Fibroblast of lung (primary cell): Measurements from ENCODE around the gene OR6B2. TPM values are rescaled to one million over a fixed set of nuclear protein-coding genes. Genes with fewer than 3 reads are reported as not detected.
"Not testable (repeated sequence)": the region's sequence is repeated elsewhere in the genome, so short reads cannot be mapped to it uniquely, and the experiment has no call there.

Source experiments
- DNase-seq, 2 donors: peaks; one replicate each; pipeline versions ENCODE4 v3.0.0 to v3.0.0-alpha.2; 2010; ENCODE audit warnings: low read depth in 2 of 2
- H2AFZ ChIP-seq: 2 replicates; pipeline ENCODE4 v1.5.1; 2012; ENCODE audit warnings: low read length, control low read depth, inconsistent platforms
- H3K27ac ChIP-seq: 2 replicates; pipeline ENCODE4 v1.5.1; 2011; ENCODE audit warnings: low read length, control low read depth; ENCODE audit not compliant: insufficient read depth
- H3K27me3 ChIP-seq: 2 replicates; pipeline ENCODE4 v1.5.1; 2011; ENCODE audit warnings: mild to moderate bottlenecking, low read length; ENCODE audit not compliant: control insufficient read depth, insufficient read depth
- H3K36me3 ChIP-seq: 2 replicates; pipeline ENCODE4 v1.5.1; 2011; ENCODE audit warnings: low read length; ENCODE audit not compliant: control insufficient read depth, insufficient read depth
- H3K4me1 ChIP-seq: 2 replicates; pipeline ENCODE4 v1.5.1; 2011; ENCODE audit warnings: low read length; ENCODE audit not compliant: control insufficient read depth, insufficient read depth; ENCODE audit errors: extremely low read depth
- H3K4me2 ChIP-seq: 2 replicates; pipeline ENCODE4 v1.5.1; 2011; ENCODE audit warnings: low read length, control low read depth; ENCODE audit not compliant: insufficient read depth; ENCODE audit errors: extremely low read depth
- H3K4me3 ChIP-seq, 4 experiments: fragments of 200-600 bp in 1 of 4; sonication (generic) in 1 of 4; replicated peaks in 1 of 4; 2 replicates each; pipeline ENCODE4 v1.5.1; 2011 to 2016; ENCODE audit warnings: low read length in 4 of 4, low read depth in 3 of 4, mild to moderate bottlenecking in 3 of 4, control low read depth in 2 of 4, inconsistent platforms in 1 of 4, mixed read lengths in 1 of 4; ENCODE audit not compliant: insufficient read depth in 1 of 4; ENCODE audit errors: control extremely low read depth in 1 of 4
- H3K79me2 ChIP-seq: 2 replicates; pipeline ENCODE4 v1.5.1; 2012; ENCODE audit warnings: mild to moderate bottlenecking, low read length, inconsistent platforms; ENCODE audit not compliant: control insufficient read depth, insufficient read depth
- H3K9ac ChIP-seq: 2 replicates; pipeline ENCODE4 v1.5.1; 2011; ENCODE audit warnings: mild to moderate bottlenecking, low read length, control low read depth; ENCODE audit not compliant: insufficient read depth
- H3K9me3 ChIP-seq: 2 replicates; pipeline ENCODE4 v1.5.1; 2012; ENCODE audit warnings: low read depth, low read length; ENCODE audit not compliant: control insufficient read depth, insufficient read depth
- H4K20me1 ChIP-seq: 2 replicates; pipeline ENCODE4 v1.5.1; 2011; ENCODE audit warnings: low read length; ENCODE audit not compliant: control insufficient read depth, insufficient read depth; ENCODE audit errors: extremely low read depth
- CTCF ChIP-seq, 2 donors: IDR thresholded peaks in 1 of 2; conservative IDR thresholded peaks in 1 of 2; 1 replicate in 1 of 2; 2 replicates in 1 of 2; pipeline ENCODE4 v1.5.1; 2011 to 2012; ENCODE audit warnings: low read length in 2 of 2, control low read depth in 1 of 2, inconsistent platforms in 1 of 2, low read depth in 1 of 2, mild to moderate bottlenecking in 1 of 2
- EZH2 ChIP-seq: IDR thresholded peaks from 2 replicates; pipeline ENCODE4 v1.5.1; 2012; ENCODE audit warnings: low read length, control low read depth, mild to moderate bottlenecking; ENCODE audit errors: missing control alignments
- polyA plus RNA-seq, 2 donors: library from polyadenylated mRNA; depleted of rRNA in 1 of 2; stranded (reverse) in 1 of 2; unstranded in 1 of 2; fragments of >200 nt; gene quantifications; 2 replicates each; pipeline ENCODE4 v1.2.1, GENCODE V29; 2011 to 2012; ENCODE audit warnings: missing spikeins in 1 of 2
- total RNA-seq: library from RNA; depleted of rRNA; stranded (reverse); fragments of >200 nt; gene quantifications from 2 replicates; pipeline ENCODE4 v1.2.1, GENCODE V29; 2014

Gene OR6B2
- total and polyA plus RNA-seq, 2 donors (not counting 1 experiment from before 2014, with no cell fraction given), result not detected

GRCh38 chr2:240045098-240045497 lies 14.9 kb upstream of the OR6B2 start:
- no peak overlapping the region for H3K4me3 ChIP-seq
- H3K4me2 ChIP-seq, result no peak overlapping the region
- H3K79me2 ChIP-seq, result no peaks in the 10 kb centered on the region
- TF ChIP-seq CTCF (conservative IDR thresholded peaks at IDR 0.05 in 1 of 2, IDR thresholded peaks at IDR 0.05 in 1 of 2; ENCODE audit: low read depth in 1 of 2, low read length in 2 of 2) (no peak), EZH2 (no peak)
- H3K27me3 ChIP-seq, result no peaks in the 10 kb centered on the region
- no peak overlapping the region for H3K27ac ChIP-seq
- H3K9ac ChIP-seq, result no peak overlapping the region
- DNase-seq, result no peak
- no peaks in the 10 kb centered on the region for H3K36me3 ChIP-seq
- H2AFZ ChIP-seq, result no peak overlapping the region
- no peaks in the 10 kb centered on the region for H4K20me1 ChIP-seq
- no peaks in the 10 kb centered on the region for H3K4me1 ChIP-seq
- H3K9me3 ChIP-seq, result no peaks in the 10 kb centered on the region

- not testable (repeated sequence) for DNase-seq, H3K9ac ChIP-seq, H3K4me2 ChIP-seq, H3K79me2 ChIP-seq, H3K36me3 ChIP-seq, H3K4me1 ChIP-seq, H3K9me3 ChIP-seq, H3K27me3 ChIP-seq, H2AFZ ChIP-seq, H4K20me1 ChIP-seq, H3K27ac ChIP-seq, H3K4me3 ChIP-seq
These were observed 13.9 kb upstream of the OR6B2 start for GRCh38 chr2:240044096-240044495.

DNA sequence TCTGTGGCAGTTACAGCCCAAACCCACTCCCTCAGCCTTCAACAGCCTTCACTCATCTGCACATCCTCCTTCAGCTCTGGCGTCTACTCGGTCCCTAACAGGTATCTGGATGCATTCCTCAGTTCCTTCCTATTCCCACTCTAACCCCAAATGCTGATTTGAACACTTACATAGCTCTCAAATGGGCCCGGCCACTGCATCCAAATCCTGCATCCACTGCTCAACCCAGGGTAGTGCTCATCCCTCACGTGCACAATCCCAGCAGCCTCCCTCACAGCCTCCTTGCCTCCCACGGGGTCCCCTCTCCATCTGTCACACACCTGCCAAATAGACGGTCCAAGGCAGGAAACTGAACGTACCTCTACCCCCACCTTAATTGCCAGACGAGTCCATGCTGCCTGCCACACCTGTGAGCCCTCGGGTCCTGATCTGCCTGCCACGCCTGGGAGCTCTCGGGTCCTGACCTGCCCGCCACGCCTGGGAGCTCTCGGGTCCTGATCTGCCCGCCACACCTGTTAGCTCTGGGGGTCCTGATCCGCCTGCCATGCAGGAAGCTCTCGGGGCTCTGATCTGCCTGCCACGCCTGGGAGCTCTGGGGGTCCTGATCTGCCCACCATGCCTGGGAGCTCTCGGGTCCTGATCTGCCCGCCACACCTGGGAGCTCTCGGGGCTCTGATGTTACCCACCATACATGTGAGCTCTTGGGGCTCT lies 13.2 kb upstream of the OR6B2 start:
- TF ChIP-seq EZH2 (no peak), CTCF (conservative IDR thresholded peaks at IDR 0.05 in 1 of 2, IDR thresholded peaks at IDR 0.05 in 1 of 2; ENCODE audit: low read depth in 1 of 2, low read length in 2 of 2) (no peak)
- H3K27me3 ChIP-seq, result no peaks in the 10 kb centered on the region

More for the DNA sequence above, 13.2 kb upstream of the OR6B2 start:
- no peak overlapping the region for H2AFZ ChIP-seq
- no peaks in the 10 kb centered on the region for H3K79me2 ChIP-seq
- H3K27ac ChIP-seq, result no peak overlapping the region
- no peak overlapping the region for H3K4me3 ChIP-seq
- no peaks in the 10 kb centered on the region for H3K9me3 ChIP-seq
- DNase-seq, result no peak
- H3K36me3 ChIP-seq, result no peaks in the 10 kb centered on the region
- no peaks in the 10 kb centered on the region for H4K20me1 ChIP-seq
- no peaks in the 10 kb centered on the region for H3K4me1 ChIP-seq
- H3K9ac ChIP-seq, result no peak overlapping the region
- H3K4me2 ChIP-seq, result no peak overlapping the region
